K562 (cell line): ENCODE data around the gene MRPL28. TPM values are rescaled to one million over a fixed set of nuclear protein-coding genes. Genes with fewer than 3 reads are reported as not detected.
A peak's percentile ranks its signal among the peaks of the same experiment; 100 is the strongest.

Experiments
- C11orf30 ChIP-seq: fragments of 450-650 bp; IDR thresholded peaks from 2 replicates; pipeline ENCODE4 v1.6.1; 2016; ENCODE audit warnings: low read depth, mild to moderate bottlenecking
- COPS2 ChIP-seq: fragments of 450-650 bp; conservative IDR thresholded peaks from 2 replicates; pipeline ENCODE4 v1.6.1; 2016; ENCODE audit warnings: mild to moderate bottlenecking, moderate library complexity
- EWSR1 ChIP-seq: fragments of 450-650 bp; IDR thresholded peaks from 2 replicates; pipeline ENCODE4 v1.6.1; 2018; ENCODE audit warnings: borderline replicate concordance, mild to moderate bottlenecking, low read depth, moderate library complexity; ENCODE audit not compliant: partially characterized antibody
- FOSL1 ChIP-seq: fragments of 200-800 bp; sonication (Bioruptor generic); conservative IDR thresholded peaks from 2 replicates; pipeline ENCODE4 v1.6.1; 2016; ENCODE audit warnings: missing genetic modification characterization, missing compliant biosample characterization
- FOXM1 ChIP-seq, 2 experiments: fragments of 450-650 bp in 1 of 2; sonication (generic) in 1 of 2; formaldehyde crosslinking in 1 of 2; IDR thresholded peaks; 2 replicates each; pipeline versions ENCODE4 v1.6.1 to v1.9.0; 2017 to 2022; ENCODE audit warnings: low read depth in 2 of 2, mild to moderate bottlenecking in 2 of 2, missing genetic modification reagents in 1 of 2, moderate library complexity in 1 of 2
- GTF3C2 ChIP-seq: IDR thresholded peaks from 3 replicates; pipeline ENCODE4 v1.6.1; 2011; ENCODE audit warnings: borderline replicate concordance, mild to moderate bottlenecking, moderate library complexity; ENCODE audit not compliant: insufficient read length; ENCODE audit errors: extremely low read depth
- HMBOX1 ChIP-seq: sonication (generic); IDR thresholded peaks from 2 replicates; pipeline ENCODE4 v1.6.1; 2016
- HMGN3 ChIP-seq: IDR thresholded peaks from 2 replicates; pipeline ENCODE4 v1.6.1; 2011; ENCODE audit warnings: borderline replicate concordance, low read depth, mild to moderate bottlenecking, mixed read lengths, low read length; ENCODE audit not compliant: insufficient read length; ENCODE audit errors: extremely low read depth
- KAT8 ChIP-seq: fragments of 450-650 bp; IDR thresholded peaks from 2 replicates; pipeline ENCODE4 v1.6.1; 2016; ENCODE audit warnings: low read depth, mild to moderate bottlenecking
- MAX ChIP-seq: sonication (generic); formaldehyde crosslinking; IDR thresholded peaks from 2 replicates; pipeline ENCODE4 v1.9.0; 2022; ENCODE audit warnings: mild to moderate bottlenecking, missing genetic modification reagents
- MAZ ChIP-seq, 2 experiments: fragments of 450-650 bp in 1 of 2; sonication (generic) in 1 of 2; formaldehyde crosslinking; IDR thresholded peaks in 1 of 2; conservative IDR thresholded peaks in 1 of 2; 2 replicates each; pipeline versions ENCODE4 v1.4.0 to v1.5.0; 2020; ENCODE audit warnings: mild to moderate bottlenecking in 1 of 2, missing genetic modification reagents in 1 of 2
- MXI1 ChIP-seq: IDR thresholded peaks from 2 replicates; pipeline ENCODE4 v1.6.1; 2011; ENCODE audit warnings: low read depth, mild to moderate bottlenecking, improper control_type of control experiment, low read length
- PCBP1 ChIP-seq: fragments of 200-400 bp; formaldehyde crosslinking; IDR thresholded peaks from 2 replicates; pipeline ENCODE4 v1.6.1; 2018; ENCODE audit warnings: mild to moderate bottlenecking, low read depth, low read length; ENCODE audit not compliant: poor library complexity, severe bottlenecking
- POLR2G ChIP-seq: fragments of 200-400 bp; formaldehyde crosslinking; IDR thresholded peaks from 2 replicates; pipeline ENCODE4 v1.6.1; 2017; ENCODE audit warnings: low read depth, mild to moderate bottlenecking, antibody characterized with exemption, low read length, moderate library complexity
- POLR2H ChIP-seq: IDR thresholded peaks from 2 replicates; pipeline ENCODE4 v1.6.1; 2016; ENCODE audit warnings: missing genetic modification characterization, low read depth, mild to moderate bottlenecking, control low read depth, missing compliant biosample characterization, moderate library complexity
- PTBP1 ChIP-seq: fragments of 200-400 bp; formaldehyde crosslinking; IDR thresholded peaks from 2 replicates; pipeline ENCODE4 v1.6.1; 2017; ENCODE audit warnings: low read depth, low read length
- RBFOX2 ChIP-seq: fragments of 200-400 bp; formaldehyde crosslinking; IDR thresholded peaks from 2 replicates; pipeline ENCODE4 v1.6.1; 2017; ENCODE audit warnings: low read depth, mild to moderate bottlenecking, low read length, moderate library complexity
- SMC3 ChIP-seq: conservative IDR thresholded peaks from 2 replicates; pipeline ENCODE4 v1.6.1; 2011; ENCODE audit warnings: low read depth, low read length, improper control_type of control experiment; ENCODE audit not compliant: insufficient read depth
- VEZF1 ChIP-seq: fragments of 200-800 bp; sonication (Bioruptor generic); IDR thresholded peaks from 2 replicates; pipeline ENCODE4 v1.6.1; 2017; ENCODE audit warnings: missing genetic modification characterization, missing compliant biosample characterization
- ZBTB1 ChIP-seq: sonication (generic); formaldehyde crosslinking; IDR thresholded peaks from 2 replicates; pipeline ENCODE4 v1.8.1; 2023; ENCODE audit warnings: missing genetic modification reagents, low read depth, mild to moderate bottlenecking, borderline replicate concordance
- ZNF23 ChIP-seq: fragments of 250-450 bp; sonication (Bioruptor Pico); IDR thresholded peaks from 2 replicates; pipeline ENCODE4 v1.4.0; 2020; ENCODE audit warnings: mild to moderate bottlenecking
- ZNF3 ChIP-seq: fragments of 250-450 bp; sonication (Bioruptor Pico); IDR thresholded peaks from 2 replicates; pipeline ENCODE4 v1.5.0; 2021; ENCODE audit warnings: mild to moderate bottlenecking, moderate library complexity
- polyA plus RNA-seq, 8 experiments: library from polyadenylated mRNA; depleted of rRNA in 4 of 8; stranded (reverse) in 5 of 8; unstranded in 3 of 8; fragments of >200 nt; fragmentation: Nextera tagmentation in 2 of 8; fragmentation: Illumina TruSeq in 1 of 8; extraction: Ambion mirVana in 2 of 8; extraction: Trizol in 1 of 8; gene quantifications; 2 replicates each; pipeline versions ENCODE4 v1.2.1 to v1.2.3, GENCODE V29; 2011 to 2014; ENCODE audit warnings: inconsistent platforms in 1 of 8, missing spikeins in 1 of 8
- total RNA-seq, 7 experiments: library from RNA; depleted of rRNA in 6 of 7; stranded (reverse); fragments of >200 nt in 6 of 7; fragmentation: Illumina TruSeq in 2 of 7; extraction: Trizol in 2 of 7; gene quantifications; 2 replicates each; pipeline versions ENCODE4 v1.2.1 to v1.2.3, GENCODE V29; 2011 to 2021; ENCODE audit warnings: low replicate concordance in 1 of 7

Gene MRPL28
- total and polyA plus RNA-seq, 9 of the 15 experiments (the other 6 are each of a cell fraction or from before 2014, with no cell fraction given) = 2.5 to 323 (median 175) TPM

- peak; percentile 31 for TF ChIP-seq PCBP1
- peak; percentile 78 for TF ChIP-seq MAX
- TF ChIP-seq HMBOX1 = no peak
- TF ChIP-seq FOXM1 (IDR thresholded peaks at IDR 0.05; ENCODE audit: low read depth) = no peak
- TF ChIP-seq FOXM1 (CRISPR knock-in tag; IDR thresholded peaks at IDR 0.05; ENCODE audit: low read depth) = no peak
- no peak for TF ChIP-seq C11orf30
- TF ChIP-seq POLR2H (tag) = no peak
- peak; percentile 30; the same call in 1 of the 2 replicates for TF ChIP-seq RBFOX2
- peak; percentile 70 for TF ChIP-seq VEZF1 (CRISPR knock-in tag)
- TF ChIP-seq MXI1 = no peak
- no peak for TF ChIP-seq GTF3C2
- peak; percentile 11 for TF ChIP-seq HMGN3
- TF ChIP-seq EWSR1 = no peak
- TF ChIP-seq COPS2 = no peak
- TF ChIP-seq ZBTB1 (CRISPR knock-in tag) = 0 out of 2 replicates have a peak, but pooled peaks have one; percentile 16
- no peak for TF ChIP-seq ZNF3 (CRISPR knock-in tag)
- 0 out of 2 replicates have a peak, but pooled peaks have one; percentile 3 for TF ChIP-seq SMC3
- peak; percentile 10; the same call in 1 of the 2 replicates for TF ChIP-seq FOSL1 (tag)
- no peak; the same call in 1 of the 2 replicates for TF ChIP-seq POLR2G
- TF ChIP-seq MAZ (CRISPR knock-in tag; conservative IDR thresholded peaks at IDR 0.05 in 1 of 2, IDR thresholded peaks at IDR 0.05 in 1 of 2) = no peak
- TF ChIP-seq PTBP1 = no peak
- no peak for TF ChIP-seq KAT8
- TF ChIP-seq ZNF23 (CRISPR knock-in tag) = no peak
Measured at GRCh38 chr16:369275-369865, 968 bp downstream of the MRPL28 start (continued).
